ENCODE results near the gene CHTF18.

The CHTF18 gene

GRCh38 chr16:803754-804080 is 15.3 kb downstream of the CHTF18 start:
- no peak for DNase-seq
- peaks cover 9% of the 10 kb centered on the region for H3K9me3 Mint-ChIP-seq
- H3K27ac Mint-ChIP-seq, result no peak overlapping the region
- peaks cover 5% of the 10 kb centered on the region for H3K36me3 Mint-ChIP-seq (ENCODE audit: low read depth)
- H3K4me1 Mint-ChIP-seq, result peaks cover 28% of the 10 kb centered on the region
- no peak for TF ChIP-seq CTCF (IDR thresholded peaks at IDR 0.05)
- peaks cover 52% of the 10 kb centered on the region for H3K27me3 Mint-ChIP-seq (ENCODE audit: low read depth, poor library complexity)
- no peak overlapping the region for H3K4me3 Mint-ChIP-seq

GRCh38 chr16:804193-805048 is 16.0 kb downstream of the CHTF18 start:
- Mint-ChIP-seq H3K27me3 (ENCODE audit: low read depth, poor library complexity) (peaks cover 52% of the 10 kb centered on the region), H3K27ac (peak overlapping the region; percentile 60)

GRCh38 chr16:805474-805873 is 17.1 kb downstream of the CHTF18 start:
- H3K9me3 Mint-ChIP-seq, result peaks cover 23% of the 10 kb centered on the region
- no peak overlapping the region for H3K4me3 Mint-ChIP-seq
- H3K4me1 Mint-ChIP-seq, result peaks cover 33% of the 10 kb centered on the region
- DNase-seq, result no peak
- no peak for TF ChIP-seq CTCF (IDR thresholded peaks at IDR 0.05)
- peaks cover 11% of the 10 kb centered on the region for H3K36me3 Mint-ChIP-seq (ENCODE audit: low read depth)
- no peak overlapping the region for H3K27ac Mint-ChIP-seq
- peaks cover 62% of the 10 kb centered on the region for H3K27me3 Mint-ChIP-seq (ENCODE audit: low read depth, poor library complexity)

More at GRCh38 chr16:804193-805048, 16.0 kb downstream of the CHTF18 start:
- Mint-ChIP-seq H3K9me3 (peaks cover 15% of the 10 kb centered on the region), H3K36me3 (ENCODE audit: low read depth) (peaks cover 7% of the 10 kb centered on the region), H3K4me3 (no peak overlapping the region), H3K4me1 (peaks cover 30% of the 10 kb centered on the region)
- no peak for DNase-seq
- no peak for TF ChIP-seq CTCF (IDR thresholded peaks at IDR 0.05)

- peak; percentile 84 for DNase-seq
- Mint-ChIP-seq H3K36me3 (ENCODE audit: low read depth) (peaks cover 16% of the 10 kb centered on the region), H3K27ac (peak overlapping the region; percentile 92), H3K27me3 (ENCODE audit: low read depth, poor library complexity) (peaks cover 65% of the 10 kb centered on the region), H3K4me3 (peak overlapping the region; percentile 92), H3K9me3 (peaks cover 36% of the 10 kb centered on the region), H3K4me1 (peaks cover 33% of the 10 kb centered on the region)
- no peak for TF ChIP-seq CTCF (IDR thresholded peaks at IDR 0.05)
These were observed 19.1 kb downstream of the CHTF18 start for GRCh38 chr16:807347-808084.

GRCh38 chr16:808085-808386 is 19.6 kb downstream of the CHTF18 start:
- Mint-ChIP-seq H3K4me3 (peak overlapping the region; percentile 92), H3K27me3 (ENCODE audit: low read depth, poor library complexity) (peaks cover 67% of the 10 kb centered on the region), H3K36me3 (ENCODE audit: low read depth) (peaks cover 19% of the 10 kb centered on the region), H3K9me3 (peaks cover 41% of the 10 kb centered on the region), H3K27ac (peak overlapping the region; percentile 92), H3K4me1 (peaks cover 33% of the 10 kb centered on the region)
- TF ChIP-seq CTCF (IDR thresholded peaks at IDR 0.05), result no peak
- DNase-seq, result no peak

Measured in nephron progenitor cell (in vitro differentiated cells).